Mesothelial cell of epicardium (in vitro differentiated cells): ENCODE data around the gene KCNK6. TPM values are rescaled to one million over a fixed set of nuclear protein-coding genes. Genes with fewer than 3 reads are reported as not detected.

ENCODE experiments used
- DNase-seq, 2 experiments: peaks; one replicate each; pipeline ENCODE4 v3.0.0; 2021; ENCODE audit warnings: low spot score in 2 of 2; ENCODE audit not compliant: unreplicated experiment in 2 of 2
- H3K27ac Mint-ChIP-seq: 2 replicates; pipeline ENCODE4 v1.8.0; 2021; ENCODE audit warnings: mixed read lengths
- H3K27me3 Mint-ChIP-seq: 2 replicates; pipeline ENCODE4 v1.8.0; 2021; ENCODE audit warnings: low read depth, mixed read lengths
- H3K36me3 Mint-ChIP-seq: 2 replicates; pipeline ENCODE4 v1.8.0; 2021; ENCODE audit warnings: mixed read lengths
- H3K4me1 Mint-ChIP-seq: 2 replicates; pipeline ENCODE4 v1.8.0; 2021; ENCODE audit warnings: mixed read lengths
- H3K4me3 Mint-ChIP-seq: 2 replicates; pipeline ENCODE4 v1.8.0; 2021; ENCODE audit warnings: mild to moderate bottlenecking, moderate library complexity, mixed read lengths
- H3K9me3 Mint-ChIP-seq: 2 replicates; pipeline ENCODE4 v1.8.0; 2021; ENCODE audit warnings: mixed read lengths
- CTCF ChIP-seq: fragments of 200-600 bp; sonication (generic); IDR thresholded peaks from one replicate; pipeline ENCODE4 v1.5.0; 2021; ENCODE audit warnings: antibody characterized with exemption; ENCODE audit not compliant: unreplicated experiment
- total RNA-seq: library from RNA; stranded (reverse); gene quantifications from 3 replicates; pipeline ENCODE4 v1.2.1, GENCODE V29; 2021

KCNK6 gene
- total RNA-seq, 1 donor from 2014 or later = 2.9 TPM

- DNase-seq = no peak
- Mint-ChIP-seq H3K9me3 (no peaks in the 10 kb centered on the region), H3K27ac (no peak overlapping the region), H3K4me3 (no peak overlapping the region), H3K27me3 (peaks cover 27% of the 10 kb centered on the region), H3K36me3 (no peaks in the 10 kb centered on the region), H3K4me1 (peaks cover 14% of the 10 kb centered on the region)
- no peak for TF ChIP-seq CTCF
These were observed 51.4 kb downstream of the KCNK6 start for GRCh38 chr19:38371081-38371480.

DNA sequence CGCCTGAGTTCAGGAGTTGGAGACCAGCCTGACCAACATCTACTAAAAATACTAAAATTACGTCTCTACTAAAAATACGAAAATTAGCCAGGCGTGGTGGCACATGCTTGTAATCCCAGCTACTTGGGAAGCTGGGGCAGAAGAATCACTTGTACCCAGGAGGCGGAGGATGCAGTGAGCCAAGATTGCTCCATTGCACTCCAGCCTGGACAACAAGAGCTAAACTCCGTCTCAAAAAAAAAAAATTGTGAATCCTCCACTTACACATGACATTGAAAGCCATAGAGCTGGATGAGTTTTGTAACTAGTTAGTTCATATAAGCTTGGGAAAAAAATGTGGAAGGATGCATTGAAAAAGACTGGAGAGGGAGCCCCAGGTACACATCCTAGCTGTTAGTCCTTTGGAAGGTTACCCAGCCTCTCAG is 54.3 kb downstream of the KCNK6 start:
- no peak for DNase-seq
- Mint-ChIP-seq H3K27ac (peak overlapping the region; percentile 98), H3K9me3 (no peaks in the 10 kb centered on the region), H3K36me3 (no peaks in the 10 kb centered on the region), H3K4me1 (peaks cover 21% of the 10 kb centered on the region), H3K4me3 (peak overlapping the region; percentile 97), H3K27me3 (peaks cover 21% of the 10 kb centered on the region)
- no peak for TF ChIP-seq CTCF

GRCh38 chr19:38374332-38375097 is 54.9 kb downstream of the KCNK6 start, which contains the start of gene PSMD8:
Gene PSMD8 (plus strand): TSS chr19:38374571. CDS start chr19:38374602, 31 bp downstream.
- Mint-ChIP-seq H3K9me3 (no peaks in the 10 kb centered on the region), H3K4me1 (peaks cover 21% of the 10 kb centered on the region), H3K27me3 (peaks cover 19% of the 10 kb centered on the region), H3K36me3 (peaks cover 3% of the 10 kb centered on the region), H3K4me3 (peak within 1 kb of the TSS; percentile 97), H3K27ac (peak within 1 kb of the TSS; percentile 98)
- DNase-seq = peak; percentile 90 to 94
- TF ChIP-seq CTCF = no peak

GRCh38 chr19:38375098-38375493 is 55.5 kb downstream of the KCNK6 start:
- H3K4me1 Mint-ChIP-seq = peaks cover 21% of the 10 kb centered on the region
- no peaks in the 10 kb centered on the region for H3K9me3 Mint-ChIP-seq
- peak overlapping the region; percentile 98 for H3K27ac Mint-ChIP-seq
- peaks cover 17% of the 10 kb centered on the region for H3K27me3 Mint-ChIP-seq
- H3K36me3 Mint-ChIP-seq = peaks cover 5% of the 10 kb centered on the region
- TF ChIP-seq CTCF = no peak
- peak overlapping the region; percentile 97 for H3K4me3 Mint-ChIP-seq
- no peak for DNase-seq

DNA sequence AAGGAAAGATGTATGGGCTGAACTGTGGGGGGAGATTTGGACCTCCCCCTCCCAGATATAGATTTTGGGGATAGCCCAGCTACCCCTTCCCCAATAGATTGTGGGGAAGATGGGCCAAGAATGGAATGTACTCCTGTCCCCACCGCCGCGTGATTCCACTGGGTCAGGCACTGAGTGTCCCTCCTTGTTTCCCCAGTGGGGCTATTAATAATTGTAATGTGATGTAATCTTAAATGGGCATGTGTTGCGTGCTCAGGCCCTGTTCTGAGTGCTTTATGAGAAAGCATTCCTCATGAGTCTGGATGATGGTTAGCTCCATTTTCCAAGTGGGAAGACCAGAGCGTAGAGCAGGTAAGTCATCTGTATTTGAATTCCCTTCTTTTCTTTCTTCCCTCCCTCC is 56.1 kb downstream of the KCNK6 start:
- Mint-ChIP-seq H3K4me3 (peak overlapping the region; percentile 97), H3K27me3 (peaks cover 11% of the 10 kb centered on the region), H3K27ac (peak overlapping the region; percentile 98), H3K36me3 (peaks cover 8% of the 10 kb centered on the region), H3K4me1 (peaks cover 21% of the 10 kb centered on the region), H3K9me3 (no peaks in the 10 kb centered on the region)
- DNase-seq = no peak
- TF ChIP-seq CTCF = no peak
